ENCODE measurements around the gene LEO1. TPM values are rescaled to one million over a fixed set of nuclear protein-coding genes. Genes with fewer than 3 reads are reported as not detected.

LEO1 gene
- total RNA-seq, 4 donors from 2014 or later: 6.7 to 14.8 (median 11.7) TPM

- TF ChIP-seq POLR2A (IDR thresholded peaks at IDR 0.05): no peak
- TF ChIP-seq CTCF (IDR thresholded peaks at IDR 0.05 in 4 of 5, conservative IDR thresholded peaks at IDR 0.05 in 1 of 5): no peak
- Histone ChIP-seq H3K9me3 (no peaks in the 10 kb centered on the region), H3K27me3 (no peaks in the 10 kb centered on the region), H3K4me1 (peaks cover 0 to 5% of the 10 kb centered on the region in 2 donors), H3K27ac (no peak overlapping the region), H3K36me3 (peaks cover 0 to 6% of the 10 kb centered on the region in 2 donors), H3K4me3 (no peak overlapping the region)
- in situ Hi-C loops (cut with MboI; ENCODE audit: low sequenced_read_pairs in 4 of 4) (no loop called here), intact Hi-C loops (cut with DNase I; ENCODE audit: low total_unique reads) (no loop called here)
- DNase-seq (no peak), ATAC-seq (no peak)
These were observed 36.0 kb downstream of the LEO1 start for GRCh38 chr15:51935466-51936104.

- intact Hi-C loops (cut with DNase I; ENCODE audit: low total_unique reads) (no loop called here), in situ Hi-C loops (cut with MboI; ENCODE audit: low sequenced_read_pairs in 4 of 4) (no loop called here)
- DNase-seq (no peak), ATAC-seq (no peak)
- no peaks in the 10 kb centered on the region for H3K9me3 ChIP-seq
- H3K27ac ChIP-seq: no peak overlapping the region
- TF ChIP-seq POLR2A (IDR thresholded peaks at IDR 0.05): no peak
- no peak for TF ChIP-seq CTCF (IDR thresholded peaks at IDR 0.05 in 4 of 5, conservative IDR thresholded peaks at IDR 0.05 in 1 of 5)
- H3K4me1 ChIP-seq: no peaks in the 10 kb centered on the region
- H3K36me3 ChIP-seq: peaks cover 0 to 11% of the 10 kb centered on the region in 2 donors
- no peak overlapping the region for H3K4me3 ChIP-seq
- no peaks in the 10 kb centered on the region for H3K27me3 ChIP-seq
These were observed 39.4 kb downstream of the LEO1 start for GRCh38 chr15:51932161-51932560.

- ATAC-seq: no peak
These were observed 39.9 kb downstream of the LEO1 start for GRCh38 chr15:51931638-51932037.

GRCh38 chr15:51931016-51931415 lies 40.6 kb downstream of the LEO1 start:
- H3K36me3 ChIP-seq: peaks cover 0 to 4% of the 10 kb centered on the region in 2 donors
- no peak for ATAC-seq

More at GRCh38 chr15:51931638-51932037, 39.9 kb downstream of the LEO1 start:
- TF ChIP-seq POLR2A (IDR thresholded peaks at IDR 0.05) (no peak), CTCF (IDR thresholded peaks at IDR 0.05 in 4 of 5, conservative IDR thresholded peaks at IDR 0.05 in 1 of 5) (no peak)
- no peaks in the 10 kb centered on the region for H3K27me3 ChIP-seq
- no peak for DNase-seq
- intact Hi-C loops (cut with DNase I; ENCODE audit: low total_unique reads) (no loop called here), in situ Hi-C loops (cut with MboI; ENCODE audit: low sequenced_read_pairs in 4 of 4) (no loop called here)
- no peaks in the 10 kb centered on the region for H3K9me3 ChIP-seq
- no peak overlapping the region for H3K4me3 ChIP-seq
- no peaks in the 10 kb centered on the region for H3K4me1 ChIP-seq
- no peak overlapping the region for H3K27ac ChIP-seq
- H3K36me3 ChIP-seq: peaks cover 0 to 9% of the 10 kb centered on the region in 2 donors

More at GRCh38 chr15:51931016-51931415, 40.6 kb downstream of the LEO1 start:
- H3K27ac ChIP-seq: no peak overlapping the region
- in situ Hi-C loops (cut with MboI; ENCODE audit: low sequenced_read_pairs in 4 of 4): no loop called here
- no peak for TF ChIP-seq CTCF (IDR thresholded peaks at IDR 0.05 in 4 of 5, conservative IDR thresholded peaks at IDR 0.05 in 1 of 5)
- TF ChIP-seq POLR2A (IDR thresholded peaks at IDR 0.05): no peak
- H3K27me3 ChIP-seq: no peaks in the 10 kb centered on the region
- H3K4me1 ChIP-seq: no peaks in the 10 kb centered on the region
- intact Hi-C loops (cut with DNase I; ENCODE audit: low total_unique reads): no loop called here
- no peak overlapping the region for H3K4me3 ChIP-seq
- no peaks in the 10 kb centered on the region for H3K9me3 ChIP-seq
- no peak for DNase-seq

Data from gastrocnemius medialis (tissue), 4 donors.